Stimulated activated naive CD8-positive, alpha-beta T cell treated with anti-CD3 and anti-CD28 coated beads, Interleukin-15, Interleukin-2, amounts not matched to agents 100 ng/mL and 50 ng/mL, for 24 hours (primary cell): ENCODE measurements around the gene ANO6.

Source experiments
- H3K27ac Mint-ChIP-seq: one replicate; pipeline ENCODE4 v1.8.0; 2021; ENCODE audit warnings: mild to moderate bottlenecking, mixed read lengths
- H3K27me3 Mint-ChIP-seq: one replicate; pipeline ENCODE4 v1.8.0; 2021; ENCODE audit warnings: mixed read lengths
- H3K36me3 Mint-ChIP-seq: one replicate; pipeline ENCODE4 v1.8.0; 2021; ENCODE audit warnings: low read depth, mixed read lengths
- H3K4me1 Mint-ChIP-seq: one replicate; pipeline ENCODE4 v1.8.0; 2021; ENCODE audit warnings: low read depth, mixed read lengths
- H3K4me3 Mint-ChIP-seq: one replicate; pipeline ENCODE4 v1.8.0; 2021; ENCODE audit warnings: mild to moderate bottlenecking, mixed read lengths
- H3K9me3 Mint-ChIP-seq: one replicate; pipeline ENCODE4 v1.8.0; 2021; ENCODE audit warnings: mixed read lengths

ANO6 gene

DNA sequence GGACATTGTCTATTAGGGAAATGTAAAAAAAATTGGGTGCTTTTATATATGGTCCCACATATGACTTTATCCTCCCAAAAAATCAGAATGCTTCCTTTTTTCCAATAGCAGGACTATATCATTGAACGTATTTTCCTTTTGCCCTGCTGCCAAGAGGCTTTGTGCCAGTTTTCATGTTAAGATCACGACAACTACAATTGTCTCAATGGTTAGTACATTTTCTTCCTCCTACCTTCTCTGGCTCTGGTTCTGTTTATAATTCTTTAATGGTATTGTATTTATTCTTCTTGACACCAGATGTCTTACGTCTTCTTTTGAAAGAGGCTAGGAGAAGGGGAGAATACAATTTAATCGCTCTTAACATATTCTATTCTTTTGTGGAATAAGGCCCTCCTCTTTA, 106.9 kb downstream of the ANO6 start:
- H3K4me3 Mint-ChIP-seq: no peak overlapping the region
- H3K27ac Mint-ChIP-seq: no peak overlapping the region
- peaks cover 27% of the 10 kb centered on the region for H3K36me3 Mint-ChIP-seq
- H3K4me1 Mint-ChIP-seq: peaks cover 15% of the 10 kb centered on the region
- no peaks in the 10 kb centered on the region for H3K9me3 Mint-ChIP-seq
- H3K27me3 Mint-ChIP-seq: no peaks in the 10 kb centered on the region

DNA sequence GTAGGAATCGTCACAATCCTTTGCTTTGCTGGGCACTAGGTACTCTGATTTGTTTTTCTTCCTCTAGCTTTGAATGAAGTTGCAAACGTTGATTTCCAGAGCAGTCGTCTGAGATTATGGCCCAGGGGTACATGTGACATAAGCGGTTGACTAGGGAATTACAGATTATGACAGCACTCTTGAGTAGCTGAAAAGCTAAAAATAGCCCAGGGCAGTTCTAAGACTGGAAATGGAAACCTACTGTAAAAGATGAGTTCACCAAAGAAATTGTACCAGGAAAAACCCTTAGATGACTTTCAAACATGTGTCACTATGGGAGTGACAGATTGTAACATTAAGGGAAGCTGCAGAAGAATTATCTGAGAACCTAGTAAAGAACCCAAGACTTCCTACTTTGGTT, 108.5 kb downstream of the ANO6 start:
- Mint-ChIP-seq H3K27ac (no peak overlapping the region), H3K27me3 (no peaks in the 10 kb centered on the region), H3K36me3 (peaks cover 16% of the 10 kb centered on the region), H3K4me1 (peaks cover 15% of the 10 kb centered on the region), H3K9me3 (no peaks in the 10 kb centered on the region), H3K4me3 (no peak overlapping the region)

DNA sequence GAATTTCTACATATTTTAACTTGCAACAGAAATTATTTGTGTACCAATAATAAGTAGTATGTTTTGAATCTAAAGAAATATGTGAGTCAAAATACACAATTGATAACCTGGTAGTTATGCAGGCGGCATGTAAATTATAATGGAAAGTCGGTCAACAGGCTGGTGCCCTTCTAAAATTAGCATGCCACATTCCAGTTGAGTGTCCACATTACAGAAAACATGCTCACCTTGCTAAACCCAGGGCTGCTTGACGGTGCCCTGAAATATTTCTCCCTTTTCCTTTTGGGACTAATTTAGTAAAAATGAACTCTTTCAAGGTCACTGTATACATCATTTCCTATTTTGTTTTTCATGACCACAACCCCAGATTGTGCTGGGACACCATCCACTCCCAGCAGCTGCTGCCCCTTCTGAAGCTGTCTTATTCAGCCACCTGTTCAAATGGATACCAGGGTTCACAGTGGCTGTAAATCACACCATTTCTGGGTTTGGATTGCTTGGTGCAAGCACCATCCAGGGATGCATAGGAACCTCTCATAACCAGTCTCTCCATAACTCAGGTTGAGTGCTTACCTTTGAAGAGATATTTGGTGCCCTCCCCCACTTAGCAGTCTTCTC, 110.6 kb downstream of the ANO6 start:
- Mint-ChIP-seq H3K27ac (no peak overlapping the region), H3K4me3 (no peak overlapping the region), H3K27me3 (no peaks in the 10 kb centered on the region), H3K9me3 (no peaks in the 10 kb centered on the region), H3K36me3 (peaks cover 12% of the 10 kb centered on the region), H3K4me1 (peaks cover 15% of the 10 kb centered on the region)

DNA sequence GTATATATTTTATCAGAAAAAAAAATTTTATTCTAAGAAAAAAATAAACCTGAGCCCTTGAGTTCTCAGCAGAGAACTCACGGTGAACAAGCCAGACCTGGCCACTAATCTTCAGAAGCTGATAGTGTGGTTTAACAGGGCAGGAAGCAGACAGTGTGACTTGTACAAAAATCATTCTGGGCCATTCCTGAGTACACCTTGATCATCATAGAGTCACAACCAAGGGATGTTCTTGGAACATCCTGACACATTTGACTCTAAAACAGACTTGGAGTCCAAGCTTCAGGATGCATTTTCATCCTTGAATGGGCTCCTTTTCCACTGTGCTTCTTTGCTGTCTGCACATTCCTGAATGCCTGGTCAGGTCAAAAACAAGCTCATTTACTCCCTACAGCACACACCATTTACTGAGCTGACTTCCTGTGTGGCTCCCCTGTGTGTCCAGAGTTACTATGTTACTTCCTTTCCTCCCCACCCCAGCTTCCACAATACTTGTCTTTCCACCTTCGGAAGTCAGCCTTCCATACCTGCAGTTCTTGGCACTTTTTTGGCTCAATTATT, 112.0 kb downstream of the ANO6 start:
- H3K9me3 Mint-ChIP-seq: no peaks in the 10 kb centered on the region
- no peaks in the 10 kb centered on the region for H3K27me3 Mint-ChIP-seq
- H3K4me3 Mint-ChIP-seq: no peak overlapping the region
- H3K27ac Mint-ChIP-seq: no peak overlapping the region
- H3K36me3 Mint-ChIP-seq: peaks cover 18% of the 10 kb centered on the region
- peaks cover 15% of the 10 kb centered on the region for H3K4me1 Mint-ChIP-seq

DNA sequence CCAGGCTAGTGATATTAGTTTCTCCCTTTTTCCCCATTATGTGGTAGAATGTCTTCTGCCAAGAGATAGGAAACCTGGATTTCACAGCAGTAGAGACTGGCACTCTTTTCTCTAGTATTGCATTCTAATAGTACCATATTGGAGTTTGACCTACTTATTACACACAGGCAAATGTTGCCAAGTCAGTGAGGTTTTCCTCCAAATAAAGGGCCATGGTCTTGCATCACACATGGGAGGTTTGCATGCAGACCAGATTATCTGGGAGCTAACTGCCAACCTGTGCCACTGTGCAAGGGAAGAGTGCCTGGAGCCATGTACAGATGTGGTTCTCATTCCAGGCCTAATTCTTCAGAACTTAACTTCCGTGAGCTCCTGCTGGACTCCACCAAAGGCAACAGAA, 113.3 kb downstream of the ANO6 start:
- Mint-ChIP-seq H3K27me3 (no peaks in the 10 kb centered on the region), H3K4me1 (peaks cover 13% of the 10 kb centered on the region), H3K4me3 (no peak overlapping the region), H3K9me3 (no peaks in the 10 kb centered on the region), H3K36me3 (peaks cover 23% of the 10 kb centered on the region), H3K27ac (no peak overlapping the region)

DNA sequence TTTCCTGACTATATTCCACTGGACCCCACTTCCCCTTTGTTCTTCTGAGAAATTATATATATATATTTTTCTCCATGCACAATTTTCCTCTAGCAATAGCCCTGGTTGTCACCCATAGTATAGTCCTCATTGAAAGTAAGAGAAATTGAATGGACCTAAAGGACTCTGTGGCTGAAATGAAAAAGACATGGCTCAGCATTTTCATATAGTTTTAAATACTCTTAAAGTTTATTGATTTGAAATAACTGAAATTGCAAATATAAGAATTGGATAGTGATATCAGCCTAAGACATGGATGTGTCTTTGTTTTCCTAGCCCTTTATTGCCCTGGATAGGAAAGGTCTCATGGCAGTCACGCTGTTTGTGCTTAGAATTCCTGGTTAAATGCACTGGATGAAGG, 113.8 kb downstream of the ANO6 start:
- H3K27me3 Mint-ChIP-seq: no peaks in the 10 kb centered on the region
- no peaks in the 10 kb centered on the region for H3K9me3 Mint-ChIP-seq
- H3K36me3 Mint-ChIP-seq: peaks cover 28% of the 10 kb centered on the region
- no peak overlapping the region for H3K27ac Mint-ChIP-seq
- peaks cover 8% of the 10 kb centered on the region for H3K4me1 Mint-ChIP-seq
- no peak overlapping the region for H3K4me3 Mint-ChIP-seq

DNA sequence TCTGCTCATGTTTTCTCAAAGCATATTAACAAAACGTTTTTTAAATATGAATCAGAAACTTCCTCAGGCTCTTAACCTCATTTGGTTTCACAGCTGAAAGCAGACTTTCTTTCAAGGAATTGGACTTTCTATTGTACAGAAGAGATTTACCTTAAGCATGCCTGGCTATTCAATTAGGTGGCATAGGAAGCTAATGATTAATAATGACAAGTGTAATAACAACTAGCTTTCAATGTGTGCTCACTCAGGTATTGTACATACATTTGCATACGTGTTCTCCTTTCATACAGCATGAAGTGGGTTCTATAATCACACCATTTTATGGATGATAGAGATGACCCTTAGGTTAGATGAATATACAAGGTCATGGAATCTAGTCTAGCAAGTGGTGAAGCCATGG, 115.7 kb downstream of the ANO6 start:
- no peaks in the 10 kb centered on the region for H3K9me3 Mint-ChIP-seq
- H3K27me3 Mint-ChIP-seq: no peaks in the 10 kb centered on the region
- peaks cover 30% of the 10 kb centered on the region for H3K36me3 Mint-ChIP-seq
- no peaks in the 10 kb centered on the region for H3K4me1 Mint-ChIP-seq
- H3K27ac Mint-ChIP-seq: no peak overlapping the region
- no peak overlapping the region for H3K4me3 Mint-ChIP-seq

DNA sequence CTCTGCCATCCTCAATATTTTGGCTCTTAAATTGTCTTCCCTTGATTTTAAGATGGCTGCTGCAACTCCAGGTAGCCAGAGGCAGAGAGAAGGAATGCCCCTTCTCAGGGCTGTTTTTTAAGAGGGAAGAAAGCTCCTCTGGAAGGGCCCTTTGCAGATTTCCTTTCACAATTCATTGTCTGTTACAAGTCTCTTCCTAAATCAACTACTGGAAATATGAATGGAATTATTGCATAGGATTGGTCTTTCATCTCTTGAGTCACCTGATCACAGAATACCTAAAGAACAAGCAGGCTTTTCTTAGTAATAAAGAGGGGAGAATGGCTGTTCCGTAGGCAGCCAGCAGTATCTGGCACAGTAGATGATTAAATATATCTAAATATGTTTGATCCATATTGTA, 118.5 kb downstream of the ANO6 start:
- Mint-ChIP-seq H3K27me3 (no peaks in the 10 kb centered on the region), H3K9me3 (no peaks in the 10 kb centered on the region), H3K27ac (no peak overlapping the region), H3K36me3 (peaks cover 32% of the 10 kb centered on the region), H3K4me3 (no peak overlapping the region), H3K4me1 (no peaks in the 10 kb centered on the region)

DNA sequence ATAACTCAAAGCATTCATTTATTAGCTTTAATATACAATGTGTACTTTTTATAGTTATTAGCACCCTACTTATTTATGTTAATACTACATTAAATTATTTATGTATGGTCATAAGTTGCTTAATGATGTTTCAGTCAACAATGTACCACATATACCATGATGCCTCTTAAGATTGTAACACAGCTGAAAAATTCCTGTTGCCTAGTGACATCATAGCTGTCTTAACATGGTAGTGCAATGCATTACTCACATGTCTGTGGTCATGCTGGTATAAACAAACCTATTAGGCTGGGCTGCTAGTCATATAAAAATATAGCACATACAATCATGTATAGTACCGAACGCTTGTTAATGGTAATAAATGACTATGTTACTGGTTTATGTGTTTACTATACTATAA, 120.4 kb downstream of the ANO6 start:
- Mint-ChIP-seq H3K4me3 (no peak overlapping the region), H3K27me3 (no peaks in the 10 kb centered on the region), H3K9me3 (no peaks in the 10 kb centered on the region), H3K27ac (no peak overlapping the region), H3K36me3 (peaks cover 36% of the 10 kb centered on the region), H3K4me1 (no peaks in the 10 kb centered on the region)

DNA sequence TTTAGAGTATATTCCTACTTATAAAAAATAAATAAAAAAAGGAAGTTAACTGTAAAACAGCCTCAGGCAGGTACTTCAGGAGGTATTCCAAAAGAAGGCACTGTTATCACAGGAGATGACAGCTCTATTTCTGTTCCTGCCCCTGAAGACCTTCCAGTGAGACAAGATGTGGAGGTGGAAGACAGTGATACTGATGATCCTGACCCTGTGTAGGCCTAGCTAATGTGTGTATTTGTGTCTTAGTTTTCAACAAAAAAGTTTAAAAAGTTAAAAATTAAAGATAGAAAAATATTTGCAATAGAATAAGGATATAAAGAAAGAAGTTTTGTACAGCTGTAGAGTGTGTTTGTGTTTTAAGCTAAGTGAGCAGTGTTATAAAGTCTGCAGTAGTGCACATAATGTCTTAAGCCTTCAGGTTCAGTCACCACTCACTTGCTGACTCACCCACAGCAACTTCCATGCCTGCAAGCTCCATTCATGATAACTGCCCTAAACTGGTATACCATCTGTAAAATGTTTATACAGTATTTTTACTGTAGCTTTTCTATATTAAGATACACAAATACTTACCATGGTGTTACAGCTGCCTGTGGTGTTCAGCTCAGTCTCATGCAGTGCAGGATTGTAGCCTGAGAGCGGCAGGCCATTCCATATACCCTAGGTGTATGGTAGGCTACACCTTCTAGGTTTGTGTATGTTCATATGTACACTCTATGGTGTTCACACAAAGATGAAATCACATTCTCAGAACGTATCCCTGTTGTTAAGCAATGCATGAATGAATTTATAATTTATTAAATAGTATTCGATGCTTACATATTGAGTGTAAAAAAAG, 121.1 kb downstream of the ANO6 start:
- Mint-ChIP-seq H3K4me1 (no peaks in the 10 kb centered on the region), H3K4me3 (no peak overlapping the region), H3K27me3 (no peaks in the 10 kb centered on the region), H3K27ac (no peak overlapping the region), H3K9me3 (no peaks in the 10 kb centered on the region), H3K36me3 (peaks cover 32% of the 10 kb centered on the region)

DNA sequence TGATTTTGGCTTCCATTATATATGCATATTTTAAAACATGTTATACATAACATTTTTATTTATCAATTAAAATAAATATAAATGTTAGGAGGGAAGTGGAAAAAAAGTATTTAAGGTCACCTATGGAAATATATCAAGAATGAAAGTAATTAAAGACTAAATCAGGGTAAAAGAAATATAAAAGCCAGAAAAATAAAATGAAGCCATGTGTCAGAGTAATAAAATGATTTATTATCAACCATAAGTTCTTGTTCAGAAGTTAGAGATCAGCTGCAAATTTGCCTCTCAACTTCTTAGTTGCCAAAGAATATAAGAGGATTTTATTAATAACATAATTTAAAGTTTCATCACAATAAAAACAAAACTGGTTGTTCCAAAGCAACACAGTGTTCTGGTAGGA, 121.9 kb downstream of the ANO6 start:
- H3K27me3 Mint-ChIP-seq: no peaks in the 10 kb centered on the region
- no peak overlapping the region for H3K4me3 Mint-ChIP-seq
- H3K9me3 Mint-ChIP-seq: no peaks in the 10 kb centered on the region
- H3K4me1 Mint-ChIP-seq: peaks cover 4% of the 10 kb centered on the region
- peaks cover 27% of the 10 kb centered on the region for H3K36me3 Mint-ChIP-seq
- no peak overlapping the region for H3K27ac Mint-ChIP-seq

DNA sequence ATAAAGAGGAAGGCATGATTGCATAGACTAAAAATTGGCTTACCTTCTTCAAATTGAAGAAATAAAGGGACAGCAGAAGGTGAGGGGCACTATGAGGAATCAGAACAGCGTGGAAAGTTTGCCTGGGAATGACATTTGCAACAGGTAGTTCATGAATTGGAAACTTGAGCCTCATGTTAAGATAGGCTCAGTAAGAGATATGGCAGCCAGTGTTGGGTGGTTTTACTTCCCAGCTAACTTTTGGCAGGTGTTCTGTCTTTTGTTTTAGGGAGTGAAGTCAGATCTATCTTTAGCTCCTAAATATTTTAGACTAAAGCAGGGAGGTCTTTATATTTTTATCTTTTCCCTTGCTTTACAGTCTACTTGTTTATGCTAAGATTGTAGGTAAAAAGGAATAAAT, 122.4 kb downstream of the ANO6 start:
- Mint-ChIP-seq H3K9me3 (no peaks in the 10 kb centered on the region), H3K27ac (no peak overlapping the region), H3K36me3 (peaks cover 25% of the 10 kb centered on the region), H3K27me3 (no peaks in the 10 kb centered on the region), H3K4me1 (peaks cover 8% of the 10 kb centered on the region), H3K4me3 (no peak overlapping the region)

DNA sequence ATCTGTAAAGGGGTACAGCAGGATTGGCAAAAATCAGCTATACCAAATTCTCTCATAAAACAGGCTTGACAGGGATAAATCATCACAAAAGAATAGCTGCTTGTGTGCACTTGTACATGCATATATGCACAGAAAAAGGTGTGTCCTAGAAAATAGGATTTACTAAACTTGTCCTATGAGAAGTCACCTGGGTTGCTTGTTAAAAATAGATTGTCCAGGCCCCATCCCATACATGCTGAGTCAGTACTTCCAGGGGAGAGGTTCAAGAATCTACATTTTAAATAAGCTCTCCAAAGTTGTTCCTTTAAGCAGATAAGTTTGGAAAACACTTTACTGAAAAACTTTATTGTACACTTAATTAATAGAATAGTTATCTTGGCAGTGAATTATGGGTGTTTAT, 123.1 kb downstream of the ANO6 start:
- Mint-ChIP-seq H3K36me3 (peaks cover 18% of the 10 kb centered on the region), H3K4me1 (peaks cover 12% of the 10 kb centered on the region), H3K27me3 (no peaks in the 10 kb centered on the region), H3K27ac (no peak overlapping the region), H3K9me3 (no peaks in the 10 kb centered on the region), H3K4me3 (no peak overlapping the region)

DNA sequence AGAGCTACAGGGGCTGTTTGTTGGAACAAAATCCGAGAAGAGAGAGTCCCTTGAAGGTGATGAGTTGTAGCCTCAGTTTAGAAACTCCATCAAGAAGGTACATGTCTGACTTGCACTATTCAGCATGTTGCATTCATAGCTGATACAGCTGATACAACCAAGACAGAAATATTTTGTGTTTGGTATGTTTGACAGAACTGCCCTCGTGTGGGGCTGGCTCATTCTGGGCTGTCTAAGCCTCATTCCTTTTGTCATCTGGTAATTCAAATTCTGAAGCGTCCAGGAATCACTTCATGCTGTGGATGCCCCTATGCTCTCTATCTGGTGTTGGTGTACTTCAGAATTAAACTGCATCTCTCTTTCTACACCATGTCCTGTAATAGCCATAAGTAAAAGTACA, 126.3 kb downstream of the ANO6 start:
- no peaks in the 10 kb centered on the region for H3K27me3 Mint-ChIP-seq
- peaks cover 15% of the 10 kb centered on the region for H3K36me3 Mint-ChIP-seq
- no peak overlapping the region for H3K4me3 Mint-ChIP-seq
- no peak overlapping the region for H3K27ac Mint-ChIP-seq
- H3K9me3 Mint-ChIP-seq: no peaks in the 10 kb centered on the region
- H3K4me1 Mint-ChIP-seq: peaks cover 12% of the 10 kb centered on the region

DNA sequence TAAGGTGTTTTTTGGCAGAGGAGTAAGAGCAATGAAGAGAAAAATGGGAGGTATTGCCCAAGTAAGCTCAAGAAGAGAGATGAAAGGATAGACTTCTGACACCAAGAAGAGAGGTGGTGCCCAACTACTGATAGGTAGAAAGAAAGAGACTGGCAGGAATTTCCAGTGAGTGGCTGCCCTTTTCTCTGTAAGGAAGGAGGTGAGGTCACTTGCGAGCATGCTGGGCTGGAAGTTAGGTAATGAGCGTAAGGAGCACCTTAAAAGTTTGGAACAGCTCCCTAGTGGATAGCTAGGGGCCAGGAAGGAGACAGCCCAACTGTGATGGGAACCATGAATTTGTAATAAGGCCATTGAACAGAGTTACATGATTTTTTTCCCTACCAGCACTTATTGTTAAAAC, 127.0 kb downstream of the ANO6 start:
- no peak overlapping the region for H3K4me3 Mint-ChIP-seq
- H3K27me3 Mint-ChIP-seq: no peaks in the 10 kb centered on the region
- H3K27ac Mint-ChIP-seq: no peak overlapping the region
- no peaks in the 10 kb centered on the region for H3K9me3 Mint-ChIP-seq
- H3K36me3 Mint-ChIP-seq: peaks cover 18% of the 10 kb centered on the region
- peaks cover 12% of the 10 kb centered on the region for H3K4me1 Mint-ChIP-seq
